ENCODE data around the gene IL15RA. TPM values are rescaled to one million over a fixed set of nuclear protein-coding genes. Genes with fewer than 3 reads are reported as not detected.

Gene IL15RA
- total RNA-seq, 4 donors from 2014 or later, result 7.1 to 15.6 (median 11.0) TPM

GRCh38 chr10:5968681-5969453 is 8.5 kb downstream of the IL15RA start:
- DNase-seq, result no peak
- intact Hi-C loops (cut with DNase I), result no loop called here
- H3K9me3 ChIP-seq, result no peaks in the 10 kb centered on the region

GRCh38 chr10:5968037-5968680 is 9.2 kb downstream of the IL15RA start:
- H3K4me1 ChIP-seq, result peaks cover 10 to 30% (median 17%) of the 10 kb centered on the region in 3 donors
- intact Hi-C loops (cut with DNase I), result no loop called here
- WGBS, 2 donors, result 96 to 98% methylated on average over 5 of the region's 5 CpGs
- H3K4me3 ChIP-seq, result no peak overlapping the region
- H3K27ac ChIP-seq, result no peak overlapping the region
- TF ChIP-seq CTCF (IDR thresholded peaks at IDR 0.05) (no peak), POLR2A (IDR thresholded peaks at IDR 0.05) (no peak)
- no peak for DNase-seq
- H3K36me3 ChIP-seq, result peaks cover 0 to 32% (median under 1%) of the 10 kb centered on the region in 3 donors
- no peaks in the 10 kb centered on the region for H3K27me3 ChIP-seq
- no peaks in the 10 kb centered on the region for H3K9me3 ChIP-seq

More at GRCh38 chr10:5968681-5969453, 8.5 kb downstream of the IL15RA start:
- H3K4me3 ChIP-seq, result no peak overlapping the region
- H3K27ac ChIP-seq, result no peak overlapping the region
- H3K27me3 ChIP-seq, result no peaks in the 10 kb centered on the region
- peaks cover 0 to 25% (median 0%) of the 10 kb centered on the region in 3 donors for H3K36me3 ChIP-seq
- 86 to 87% methylated on average over 8 to 9 of the region's 9 CpGs for WGBS, 2 donors
- H3K4me1 ChIP-seq, result peaks cover 10 to 32% (median 17%) of the 10 kb centered on the region in 3 donors
- no peak for TF ChIP-seq POLR2A (IDR thresholded peaks at IDR 0.05)
- no peak for TF ChIP-seq CTCF (IDR thresholded peaks at IDR 0.05)

DNA sequence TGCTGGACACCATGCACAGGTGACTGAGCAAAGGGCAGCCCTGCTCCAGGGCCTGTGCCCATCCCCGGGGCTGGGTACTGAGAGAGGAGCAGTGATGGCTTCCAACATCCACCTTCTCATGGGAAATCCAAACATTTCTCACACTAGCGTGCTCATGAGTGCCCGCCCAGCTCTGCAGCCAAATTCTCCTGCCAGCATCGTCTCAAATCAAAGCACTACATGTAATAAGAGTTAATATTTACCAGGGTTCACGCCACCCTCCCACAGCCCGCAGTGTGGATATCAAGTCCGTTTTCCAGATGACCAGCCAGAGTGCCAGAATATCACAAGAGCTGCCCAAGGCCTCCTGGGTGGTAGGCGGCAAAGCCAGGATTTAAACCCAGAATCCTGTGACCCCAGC is 12.1 kb downstream of the IL15RA start:
- no peak overlapping the region for H3K4me3 ChIP-seq
- H3K36me3 ChIP-seq, result peaks cover 2 to 61% (median 9%) of the 10 kb centered on the region in 3 donors
- H3K27me3 ChIP-seq, result no peaks in the 10 kb centered on the region
- H3K9me3 ChIP-seq, result no peaks in the 10 kb centered on the region
- 86 to 93% methylated on average over 5 of the region's 8 CpGs for WGBS, 2 donors
- peaks cover 0 to 2% (median 0%) of the 10 kb centered on the region in 3 donors for H3K4me1 ChIP-seq
- TF ChIP-seq CTCF (IDR thresholded peaks at IDR 0.05), result no peak
- TF ChIP-seq POLR2A (IDR thresholded peaks at IDR 0.05), result no peak
- no peak for DNase-seq
- intact Hi-C loops (cut with DNase I), result no loop called here
- no peak overlapping the region for H3K27ac ChIP-seq

- no peak for DNase-seq
Measured at GRCh38 chr10:5964736-5965135, 12.6 kb downstream of the IL15RA start.

More at GRCh38 chr10:5964736-5965135, 12.6 kb downstream of the IL15RA start:
- intact Hi-C loops (cut with DNase I), result no loop called here
- 80 to 88% methylated on average over 4 to 7 of the region's 13 CpGs for WGBS, 2 donors
- no peak for TF ChIP-seq POLR2A (IDR thresholded peaks at IDR 0.05)
- TF ChIP-seq CTCF (IDR thresholded peaks at IDR 0.05), result no peak
- H3K36me3 ChIP-seq, result peaks cover 6 to 66% (median 14%) of the 10 kb centered on the region in 3 donors
- no peak overlapping the region for H3K4me3 ChIP-seq
- H3K27ac ChIP-seq, result no peak overlapping the region
- no peaks in the 10 kb centered on the region for H3K27me3 ChIP-seq
- H3K4me1 ChIP-seq, result no peaks in the 10 kb centered on the region
- H3K9me3 ChIP-seq, result no peaks in the 10 kb centered on the region

Measured in esophagus squamous epithelium (tissue), 5 donors.